Mucosa of gallbladder (tissue), 1 donor: ENCODE results near the gene AMPD3. TPM values are rescaled to one million over a fixed set of nuclear protein-coding genes. Genes with fewer than 3 reads are reported as not detected.

Experiments used
- DNase-seq: peaks from one replicate; pipeline ENCODE4 v3.0.0-alpha.2; 2020; ENCODE audit warnings: low spot score
- total RNA-seq: library from RNA; stranded (reverse); gene quantifications from one replicate; pipeline ENCODE4 v1.2.1, GENCODE V29; 2021
- donor health status: DM: no; HTN: no; CAD: no.

Gene AMPD3
- total RNA-seq, 1 donor from 2014 or later = 17.6 TPM

- DNase-seq = no peak
Measured at GRCh38 chr11:10438458-10438857, 16.6 kb upstream of the AMPD3 start.

- DNase-seq = no peak
Measured at GRCh38 chr11:10439351-10439750, 15.7 kb upstream of the AMPD3 start.

GRCh38 chr11:10439924-10440323 lies 15.1 kb upstream of the AMPD3 start:
- DNase-seq = no peak

- no peak for DNase-seq
Measured at GRCh38 chr11:10440401-10440800, 14.7 kb upstream of the AMPD3 start.

- no peak for DNase-seq
Measured at GRCh38 chr11:10441091-10441490, 14.0 kb upstream of the AMPD3 start.

- DNase-seq = no peak
Measured at GRCh38 chr11:10441652-10442503, 13.2 kb upstream of the AMPD3 start.

- DNase-seq = no peak
Measured at GRCh38 chr11:10443152-10443551, 11.9 kb upstream of the AMPD3 start.

GRCh38 chr11:10443721-10444235 lies 11.3 kb upstream of the AMPD3 start:
- no peak for DNase-seq

- no peak for DNase-seq
Measured at GRCh38 chr11:10444725-10445315, 10.2 kb upstream of the AMPD3 start.

- no peak for DNase-seq
Measured at GRCh38 chr11:10447445-10447844, 7.6 kb upstream of the AMPD3 start.

GRCh38 chr11:10450462-10451425 lies 4.3 kb upstream of the AMPD3 start:
- peak; percentile 54 for DNase-seq

GRCh38 chr11:10451426-10452116 lies 3.5 kb upstream of the AMPD3 start:
- DNase-seq = no peak

- no peak for DNase-seq
Measured at GRCh38 chr11:10452211-10452767, 2.8 kb upstream of the AMPD3 start.

- no peak for DNase-seq
Measured at GRCh38 chr11:10453261-10453660, 1.8 kb upstream of the AMPD3 start.

GRCh38 chr11:10455637-10456487 lies 798 bp downstream of the AMPD3 start:
- DNase-seq = peak; percentile 67

GRCh38 chr11:10456519-10456918 lies 1.5 kb downstream of the AMPD3 start:
- no peak for DNase-seq

- no peak for DNase-seq
Measured at GRCh38 chr11:10457901-10458300, 2.8 kb downstream of the AMPD3 start.

- no peak for DNase-seq
Measured at GRCh38 chr11:10459029-10459970, 4.2 kb downstream of the AMPD3 start.
